ENCODE data around the gene TCERG1L.

Gene TCERG1L

GRCh38 chr10:131058799-131059198, 252.7 kb downstream of the TCERG1L start:
- no peak overlapping the region for H3K4me3 ChIP-seq (ENCODE audit: low read length)

GRCh38 chr10:131056781-131057180, 254.7 kb downstream of the TCERG1L start:
- Histone ChIP-seq H3K27ac (ENCODE audit: low read length) (no peak overlapping the region), H3K27me3 (ENCODE audit: control insufficient read depth, insufficient read depth, low read length) (no peaks in the 10 kb centered on the region), H3K9me3 (ENCODE audit: control insufficient read depth, insufficient read depth, low read length) (peaks cover 21% of the 10 kb centered on the region), H3K4me3 (ENCODE audit: low read length) (no peak overlapping the region), H3K36me3 (ENCODE audit: control insufficient read depth, insufficient read depth, low read length) (no peaks in the 10 kb centered on the region), H3K4me1 (ENCODE audit: control insufficient read depth, insufficient read depth, low read length) (no peaks in the 10 kb centered on the region)
- no peak for DNase-seq (ENCODE audit: low read depth, low spot score)
- WGBS (ENCODE audit: insufficient coverage, insufficient read length): no CpG with 5 or more reads among the region's 8 CpGs

More at GRCh38 chr10:131058799-131059198, 252.7 kb downstream of the TCERG1L start:
- H3K4me1 ChIP-seq (ENCODE audit: control insufficient read depth, insufficient read depth, low read length): no peaks in the 10 kb centered on the region
- no peak for DNase-seq (ENCODE audit: low read depth, low spot score)
- H3K27ac ChIP-seq (ENCODE audit: low read length): no peak overlapping the region
- no CpG with 5 or more reads among the region's 3 CpGs for WGBS (ENCODE audit: insufficient coverage, insufficient read length)
- H3K27me3 ChIP-seq (ENCODE audit: control insufficient read depth, insufficient read depth, low read length): no peaks in the 10 kb centered on the region
- peaks cover 22% of the 10 kb centered on the region for H3K9me3 ChIP-seq (ENCODE audit: control insufficient read depth, insufficient read depth, low read length)
- no peaks in the 10 kb centered on the region for H3K36me3 ChIP-seq (ENCODE audit: control insufficient read depth, insufficient read depth, low read length)

GRCh38 chr10:131056091-131056579, 255.4 kb downstream of the TCERG1L start:
- no peaks in the 10 kb centered on the region for H3K27me3 ChIP-seq (ENCODE audit: control insufficient read depth, insufficient read depth, low read length)
- no peak for DNase-seq (ENCODE audit: low read depth, low spot score)
- no peak overlapping the region for H3K27ac ChIP-seq (ENCODE audit: low read length)
- no peaks in the 10 kb centered on the region for H3K4me1 ChIP-seq (ENCODE audit: control insufficient read depth, insufficient read depth, low read length)
- no peaks in the 10 kb centered on the region for H3K36me3 ChIP-seq (ENCODE audit: control insufficient read depth, insufficient read depth, low read length)
- WGBS (ENCODE audit: insufficient coverage, insufficient read length): no CpG with 5 or more reads among the region's 12 CpGs
- peaks cover 19% of the 10 kb centered on the region for H3K9me3 ChIP-seq (ENCODE audit: control insufficient read depth, insufficient read depth, low read length)
- no peak overlapping the region for H3K4me3 ChIP-seq (ENCODE audit: low read length)

- Histone ChIP-seq H3K9me3 (ENCODE audit: control insufficient read depth, insufficient read depth, low read length) (peaks cover 21% of the 10 kb centered on the region), H3K4me3 (ENCODE audit: low read length) (no peak overlapping the region), H3K27me3 (ENCODE audit: control insufficient read depth, insufficient read depth, low read length) (no peaks in the 10 kb centered on the region), H3K4me1 (ENCODE audit: control insufficient read depth, insufficient read depth, low read length) (no peaks in the 10 kb centered on the region), H3K36me3 (ENCODE audit: control insufficient read depth, insufficient read depth, low read length) (no peaks in the 10 kb centered on the region), H3K27ac (ENCODE audit: low read length) (no peak overlapping the region)
- DNase-seq (ENCODE audit: low read depth, low spot score): no peak
- WGBS (ENCODE audit: insufficient coverage, insufficient read length): no CpG with 5 or more reads among the region's 9 CpGs
Observed at GRCh38 chr10:131055437-131055836, 256.1 kb downstream of the TCERG1L start.

GRCh38 chr10:131053192-131053591, 258.3 kb downstream of the TCERG1L start:
- no peak for DNase-seq (ENCODE audit: low read depth, low spot score)
- no peak overlapping the region for H3K4me3 ChIP-seq (ENCODE audit: low read length)
- H3K9me3 ChIP-seq (ENCODE audit: control insufficient read depth, insufficient read depth, low read length): peaks cover 28% of the 10 kb centered on the region
- H3K4me1 ChIP-seq (ENCODE audit: control insufficient read depth, insufficient read depth, low read length): no peaks in the 10 kb centered on the region
- no peak overlapping the region for H3K27ac ChIP-seq (ENCODE audit: low read length)
- no peaks in the 10 kb centered on the region for H3K27me3 ChIP-seq (ENCODE audit: control insufficient read depth, insufficient read depth, low read length)
- no CpG with 5 or more reads among the region's 2 CpGs for WGBS (ENCODE audit: insufficient coverage, insufficient read length)
- H3K36me3 ChIP-seq (ENCODE audit: control insufficient read depth, insufficient read depth, low read length): no peaks in the 10 kb centered on the region; the same call in 1 of the 2 replicates

GRCh38 chr10:131050162-131050766, 261.3 kb downstream of the TCERG1L start:
- Histone ChIP-seq H3K9me3 (ENCODE audit: control insufficient read depth, insufficient read depth, low read length) (peaks cover 26% of the 10 kb centered on the region), H3K4me3 (ENCODE audit: low read length) (no peak overlapping the region), H3K36me3 (ENCODE audit: control insufficient read depth, insufficient read depth, low read length) (peaks cover 2% of the 10 kb centered on the region; the same call in 1 of the 2 replicates), H3K4me1 (ENCODE audit: control insufficient read depth, insufficient read depth, low read length) (no peaks in the 10 kb centered on the region), H3K27me3 (ENCODE audit: control insufficient read depth, insufficient read depth, low read length) (no peaks in the 10 kb centered on the region), H3K27ac (ENCODE audit: low read length) (no peak overlapping the region)
- no CpG with 5 or more reads among the region's 10 CpGs for WGBS (ENCODE audit: insufficient coverage, insufficient read length)
- no peak for DNase-seq (ENCODE audit: low read depth, low spot score)

- no CpG with 5 or more reads among the region's 3 CpGs for WGBS (ENCODE audit: insufficient coverage, insufficient read length)
- no peak overlapping the region for H3K27ac ChIP-seq (ENCODE audit: low read length)
- peaks cover 28% of the 10 kb centered on the region for H3K9me3 ChIP-seq (ENCODE audit: control insufficient read depth, insufficient read depth, low read length)
- DNase-seq (ENCODE audit: low read depth, low spot score): no peak
- no peaks in the 10 kb centered on the region for H3K4me1 ChIP-seq (ENCODE audit: control insufficient read depth, insufficient read depth, low read length)
- no peaks in the 10 kb centered on the region for H3K27me3 ChIP-seq (ENCODE audit: control insufficient read depth, insufficient read depth, low read length)
- no peak overlapping the region for H3K4me3 ChIP-seq (ENCODE audit: low read length)
- H3K36me3 ChIP-seq (ENCODE audit: control insufficient read depth, insufficient read depth, low read length): peaks cover 2% of the 10 kb centered on the region; the same call in 1 of the 2 replicates
Observed at GRCh38 chr10:131049016-131049415, 262.5 kb downstream of the TCERG1L start.

- H3K27me3 ChIP-seq (ENCODE audit: control insufficient read depth, insufficient read depth, low read length): no peaks in the 10 kb centered on the region
- no CpG with 5 or more reads among the region's 12 CpGs for WGBS (ENCODE audit: insufficient coverage, insufficient read length)
- no peak for DNase-seq (ENCODE audit: low read depth, low spot score)
- peaks cover 2% of the 10 kb centered on the region; the same call in 1 of the 2 replicates for H3K36me3 ChIP-seq (ENCODE audit: control insufficient read depth, insufficient read depth, low read length)
- no peak overlapping the region for H3K4me3 ChIP-seq (ENCODE audit: low read length)
- no peak overlapping the region for H3K27ac ChIP-seq (ENCODE audit: low read length)
- no peaks in the 10 kb centered on the region for H3K4me1 ChIP-seq (ENCODE audit: control insufficient read depth, insufficient read depth, low read length)
- peaks cover 27% of the 10 kb centered on the region for H3K9me3 ChIP-seq (ENCODE audit: control insufficient read depth, insufficient read depth, low read length)
Observed at GRCh38 chr10:131048606-131049005, 262.9 kb downstream of the TCERG1L start.

- WGBS (ENCODE audit: insufficient coverage, insufficient read length): no CpG with 5 or more reads among the region's 5 CpGs
- H3K27ac ChIP-seq (ENCODE audit: low read length): no peak overlapping the region
- no peak for DNase-seq (ENCODE audit: low read depth, low spot score)
Observed at GRCh38 chr10:131047501-131047900, 264.0 kb downstream of the TCERG1L start.

GRCh38 chr10:131046194-131046593, 265.3 kb downstream of the TCERG1L start:
- no CpG with 5 or more reads among the region's 10 CpGs for WGBS (ENCODE audit: insufficient coverage, insufficient read length)
- H3K27me3 ChIP-seq (ENCODE audit: control insufficient read depth, insufficient read depth, low read length): no peaks in the 10 kb centered on the region
- DNase-seq (ENCODE audit: low read depth, low spot score): no peak

More at GRCh38 chr10:131047501-131047900, 264.0 kb downstream of the TCERG1L start:
- H3K36me3 ChIP-seq (ENCODE audit: control insufficient read depth, insufficient read depth, low read length): peaks cover 2% of the 10 kb centered on the region; the same call in 1 of the 2 replicates
- no peaks in the 10 kb centered on the region for H3K27me3 ChIP-seq (ENCODE audit: control insufficient read depth, insufficient read depth, low read length)
- H3K9me3 ChIP-seq (ENCODE audit: control insufficient read depth, insufficient read depth, low read length): peaks cover 25% of the 10 kb centered on the region
- no peaks in the 10 kb centered on the region for H3K4me1 ChIP-seq (ENCODE audit: control insufficient read depth, insufficient read depth, low read length)
- H3K4me3 ChIP-seq (ENCODE audit: low read length): no peak overlapping the region

More at GRCh38 chr10:131046194-131046593, 265.3 kb downstream of the TCERG1L start:
- Histone ChIP-seq H3K9me3 (ENCODE audit: control insufficient read depth, insufficient read depth, low read length) (peaks cover 22% of the 10 kb centered on the region), H3K4me1 (ENCODE audit: control insufficient read depth, insufficient read depth, low read length) (no peaks in the 10 kb centered on the region), H3K4me3 (ENCODE audit: low read length) (no peak overlapping the region), H3K27ac (ENCODE audit: low read length) (no peak overlapping the region), H3K36me3 (ENCODE audit: control insufficient read depth, insufficient read depth, low read length) (peaks cover 2% of the 10 kb centered on the region; the same call in 1 of the 2 replicates)

Data from iPS DF 6.9 (cell line).